ENCODE results near the gene DOK5.
"Not testable (repeated sequence)": the region's sequence is repeated elsewhere in the genome, so short reads cannot be mapped to it uniquely, and the experiment has no call there.

DOK5 gene

DNA sequence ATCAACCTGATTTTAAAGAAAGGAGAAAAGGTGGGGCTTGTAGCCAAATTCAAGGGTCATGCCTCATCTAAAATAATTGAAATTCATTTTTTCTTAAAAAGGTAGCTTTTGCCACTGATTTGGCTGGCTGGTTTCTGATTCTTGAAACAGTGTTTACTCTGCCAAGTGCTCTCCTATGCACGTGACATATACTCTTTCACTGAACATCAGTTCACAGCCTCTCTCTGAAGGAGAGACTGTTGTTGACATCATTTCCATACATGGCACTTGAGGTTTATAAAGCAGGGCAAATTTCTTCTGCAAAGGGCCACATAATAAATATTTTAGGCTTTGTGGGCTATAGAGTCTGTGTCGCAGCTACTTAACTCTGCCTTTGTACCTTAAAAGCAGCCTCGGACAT, 40.4 kb upstream of the DOK5 start:
- Histone ChIP-seq H3K4me3 (ENCODE audit: insufficient read depth, low read length, poor library complexity, severe bottlenecking) (no peak overlapping the region), H3K4me2 (ENCODE audit: low read depth, low read length, poor library complexity, severe bottlenecking) (no peak overlapping the region), H3K27me3 (ENCODE audit: low read length) (no peaks in the 10 kb centered on the region), H3K36me3 (ENCODE audit: low read length) (no peaks in the 10 kb centered on the region), H4K20me1 (ENCODE audit: low read depth, low read length) (no peaks in the 10 kb centered on the region), H3K9ac (ENCODE audit: low read length) (no peak overlapping the region), H3F3A (ENCODE audit: insufficient read depth) (no peaks in the 10 kb centered on the region), H3K79me2 (ENCODE audit: insufficient read depth, low read length) (no peaks in the 10 kb centered on the region), H2AFZ (ENCODE audit: low read depth, low read length, severe bottlenecking) (no peak overlapping the region), H3K9me3 (ENCODE audit: insufficient read depth, low read length) (no peaks in the 10 kb centered on the region), H3K27ac (ENCODE audit: low read depth, low read length) (no peak overlapping the region), H3K9me2 (replicated peaks; ENCODE audit: insufficient read depth, low read length) (no peaks in the 10 kb centered on the region)
- TF ChIP-seq CTCF (IDR thresholded peaks at IDR 0.05; ENCODE audit: insufficient read depth, low read length, poor library complexity, severe bottlenecking) = no peak
- no peak for TF ChIP-seq EZH2phosphoT487 (conservative IDR thresholded peaks at IDR 0.05; ENCODE audit: low read length)

DNA sequence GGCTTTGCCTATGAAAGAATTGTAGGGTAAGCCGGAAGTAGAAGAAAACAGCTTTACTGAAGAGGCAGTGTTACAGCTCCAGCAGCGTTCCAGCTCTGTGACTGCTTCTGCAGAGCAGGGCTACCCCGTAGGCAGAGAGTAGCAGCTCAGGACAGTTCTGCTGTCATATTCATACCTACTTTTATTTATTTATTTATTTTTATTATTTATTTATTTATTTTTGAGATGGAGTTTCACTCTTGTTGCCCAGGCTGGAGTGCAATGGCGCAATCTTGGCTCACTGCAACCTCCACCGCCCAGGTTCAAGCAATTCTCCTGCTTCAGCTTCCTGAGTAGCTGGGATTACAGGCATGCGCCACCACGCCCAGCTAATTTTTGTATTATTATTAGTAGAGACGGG, 39.0 kb upstream of the DOK5 start:
- not testable (repeated sequence) for H3K79me2 ChIP-seq (ENCODE audit: insufficient read depth, low read length); H3F3A ChIP-seq (ENCODE audit: insufficient read depth); H2AFZ ChIP-seq (ENCODE audit: low read depth, low read length, severe bottlenecking); H3K36me3 ChIP-seq (ENCODE audit: low read length); H3K4me2 ChIP-seq (ENCODE audit: low read depth, low read length, poor library complexity, severe bottlenecking); H3K4me3 ChIP-seq (ENCODE audit: insufficient read depth, low read length, poor library complexity, severe bottlenecking); H3K27ac ChIP-seq (ENCODE audit: low read depth, low read length); H3K27me3 ChIP-seq (ENCODE audit: low read length); H3K9me3 ChIP-seq (ENCODE audit: insufficient read depth, low read length); H3K9me2 ChIP-seq (replicated peaks; ENCODE audit: insufficient read depth, low read length); H3K9ac ChIP-seq (ENCODE audit: low read length); H4K20me1 ChIP-seq (ENCODE audit: low read depth, low read length)

DNA sequence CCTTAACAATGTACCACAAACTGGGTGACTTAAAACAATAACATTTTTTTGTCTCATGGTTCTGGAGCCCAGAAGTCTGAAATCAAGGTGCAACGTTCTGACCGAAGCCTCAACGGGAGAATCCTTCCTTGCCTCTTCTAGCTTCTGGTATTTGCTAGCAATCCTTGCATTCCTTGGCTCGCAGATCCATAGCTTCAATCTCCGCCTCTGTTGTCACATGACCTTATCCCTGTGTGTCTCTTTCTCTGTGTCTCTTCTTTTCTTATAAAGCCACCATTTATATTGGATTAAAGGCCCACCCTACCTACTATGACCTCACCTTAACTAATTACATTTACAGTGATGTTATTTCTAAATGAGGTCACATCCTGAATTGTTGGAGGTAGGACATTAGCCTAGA, 37.2 kb upstream of the DOK5 start:
- H2AFZ ChIP-seq (ENCODE audit: low read depth, low read length, severe bottlenecking) = no peak overlapping the region

GRCh38 chr20:54450207-54450606, 25.2 kb upstream of the DOK5 start:
- Histone ChIP-seq H4K20me1 (ENCODE audit: low read depth, low read length) (no peaks in the 10 kb centered on the region), H3K27ac (ENCODE audit: low read depth, low read length) (no peak overlapping the region), H3K9me2 (replicated peaks; ENCODE audit: insufficient read depth, low read length) (no peaks in the 10 kb centered on the region), H3K4me3 (ENCODE audit: insufficient read depth, low read length, poor library complexity, severe bottlenecking) (no peak overlapping the region), H3K36me3 (ENCODE audit: low read length) (no peaks in the 10 kb centered on the region), H3K27me3 (ENCODE audit: low read length) (no peaks in the 10 kb centered on the region), H2AFZ (ENCODE audit: low read depth, low read length, severe bottlenecking) (no peak overlapping the region), H3K9ac (ENCODE audit: low read length) (no peak overlapping the region), H3K79me2 (ENCODE audit: insufficient read depth, low read length) (no peaks in the 10 kb centered on the region), H3K9me3 (ENCODE audit: insufficient read depth, low read length) (no peaks in the 10 kb centered on the region), H3F3A (ENCODE audit: insufficient read depth) (no peaks in the 10 kb centered on the region), H3K4me2 (ENCODE audit: low read depth, low read length, poor library complexity, severe bottlenecking) (no peak overlapping the region)
- TF ChIP-seq EZH2phosphoT487 (conservative IDR thresholded peaks at IDR 0.05; ENCODE audit: low read length) = no peak
- no peak for TF ChIP-seq CTCF (IDR thresholded peaks at IDR 0.05; ENCODE audit: insufficient read depth, low read length, poor library complexity, severe bottlenecking)

More for the DNA sequence above, 37.2 kb upstream of the DOK5 start:
- Histone ChIP-seq H3F3A (ENCODE audit: insufficient read depth) (no peaks in the 10 kb centered on the region), H3K9ac (ENCODE audit: low read length) (no peak overlapping the region), H3K36me3 (ENCODE audit: low read length) (no peaks in the 10 kb centered on the region), H3K9me2 (replicated peaks; ENCODE audit: insufficient read depth, low read length) (no peaks in the 10 kb centered on the region), H3K9me3 (ENCODE audit: insufficient read depth, low read length) (no peaks in the 10 kb centered on the region), H4K20me1 (ENCODE audit: low read depth, low read length) (no peaks in the 10 kb centered on the region), H3K27ac (ENCODE audit: low read depth, low read length) (no peak overlapping the region), H3K79me2 (ENCODE audit: insufficient read depth, low read length) (no peaks in the 10 kb centered on the region), H3K27me3 (ENCODE audit: low read length) (no peaks in the 10 kb centered on the region), H3K4me3 (ENCODE audit: insufficient read depth, low read length, poor library complexity, severe bottlenecking) (no peak overlapping the region), H3K4me2 (ENCODE audit: low read depth, low read length, poor library complexity, severe bottlenecking) (no peak overlapping the region)
- TF ChIP-seq CTCF (IDR thresholded peaks at IDR 0.05; ENCODE audit: insufficient read depth, low read length, poor library complexity, severe bottlenecking) = no peak
- TF ChIP-seq EZH2phosphoT487 (conservative IDR thresholded peaks at IDR 0.05; ENCODE audit: low read length) = no peak

All from SU-DHL-6 (cell line).